ENCODE measurements around the gene ENDOU. TPM values are rescaled to one million over a fixed set of nuclear protein-coding genes. Genes with fewer than 3 reads are reported as not detected.

The ENDOU gene
- 0.17 TPM in 1 of 2 replicates, not detected in the other for total RNA-seq
- polyA plus RNA-seq, result 0.07 and 0.09 TPM in 2 replicates
- polyA plus RNA-seq (2012), result not detected in 2 replicates
- polyA minus RNA-seq (ENCODE audit: low replicate concordance), result not detected in 2 replicates

GRCh38 chr12:47725091-47725772 is at the start of gene ENDOU:
Gene ENDOU, minus strand, starts transcription at chr12:47725490. Its CDS starts 77 bp downstream, at chr12:47725413.
- Histone ChIP-seq H3K27ac (ENCODE audit: insufficient read depth, low read length) (peak within 1 kb of the TSS; percentile 39), H3K4me2 (ENCODE audit: extremely low read depth, insufficient read depth, low read length) (no peak within 1 kb of the TSS), H3K4me1 (ENCODE audit: control insufficient read depth, extremely low read depth, insufficient read depth, low read length) (peaks cover 18% of the 10 kb centered on the region), H3K79me2 (ENCODE audit: control insufficient read depth, insufficient read depth, low read length) (no peaks in the 10 kb centered on the region), H3K9me3 (ENCODE audit: control insufficient read depth, insufficient read depth, low read depth, low read length) (no peaks in the 10 kb centered on the region), H2AFZ (ENCODE audit: low read length) (no peak within 1 kb of the TSS), H3K4me3 (replicated peaks in 1 of 4; ENCODE audit: control extremely low read depth in 1 of 4, insufficient read depth in 1 of 4, low read depth in 3 of 4, low read length in 4 of 4) (no peak within 1 kb of the TSS), H3K36me3 (ENCODE audit: control insufficient read depth, insufficient read depth, low read length) (no peaks in the 10 kb centered on the region), H3K9ac (ENCODE audit: insufficient read depth, low read length) (no peak within 1 kb of the TSS), H3K27me3 (ENCODE audit: control insufficient read depth, insufficient read depth, low read length) (no peaks in the 10 kb centered on the region), H4K20me1 (ENCODE audit: control insufficient read depth, extremely low read depth, insufficient read depth, low read length) (no peaks in the 10 kb centered on the region)
- DNase-seq (ENCODE audit: low read depth in 2 of 2), result no peak
- TF ChIP-seq EZH2 (IDR thresholded peaks at IDR 0.05; ENCODE audit: low read length, missing control alignments), result no peak
- TF ChIP-seq CTCF (conservative IDR thresholded peaks at IDR 0.05 in 1 of 2, IDR thresholded peaks at IDR 0.05 in 1 of 2; ENCODE audit: low read depth in 1 of 2, low read length in 2 of 2), result no peak

GRCh38 chr12:47774663-47775062 is 49.4 kb upstream of the ENDOU start:
- no peak for DNase-seq (ENCODE audit: low read depth in 2 of 2)
- Histone ChIP-seq H3K79me2 (ENCODE audit: control insufficient read depth, insufficient read depth, low read length) (no peaks in the 10 kb centered on the region), H3K36me3 (ENCODE audit: control insufficient read depth, insufficient read depth, low read length) (no peaks in the 10 kb centered on the region)

More at GRCh38 chr12:47774663-47775062, 49.4 kb upstream of the ENDOU start:
- no peak overlapping the region for H3K9ac ChIP-seq (ENCODE audit: insufficient read depth, low read length)
- no peak overlapping the region for H3K27ac ChIP-seq (ENCODE audit: insufficient read depth, low read length)
- H4K20me1 ChIP-seq (ENCODE audit: control insufficient read depth, extremely low read depth, insufficient read depth, low read length), result no peaks in the 10 kb centered on the region
- H3K27me3 ChIP-seq (ENCODE audit: control insufficient read depth, insufficient read depth, low read length), result no peaks in the 10 kb centered on the region
- H3K4me1 ChIP-seq (ENCODE audit: control insufficient read depth, extremely low read depth, insufficient read depth, low read length), result peaks cover 13% of the 10 kb centered on the region
- H3K4me3 ChIP-seq (replicated peaks in 1 of 4; ENCODE audit: control extremely low read depth in 1 of 4, insufficient read depth in 1 of 4, low read depth in 3 of 4, low read length in 4 of 4), result no peak overlapping the region
- no peak overlapping the region for H3K4me2 ChIP-seq (ENCODE audit: extremely low read depth, insufficient read depth, low read length)
- H3K9me3 ChIP-seq (ENCODE audit: control insufficient read depth, insufficient read depth, low read depth, low read length), result no peaks in the 10 kb centered on the region
- H2AFZ ChIP-seq (ENCODE audit: low read length), result no peak overlapping the region
- TF ChIP-seq EZH2 (IDR thresholded peaks at IDR 0.05; ENCODE audit: low read length, missing control alignments) (no peak), CTCF (conservative IDR thresholded peaks at IDR 0.05 in 1 of 2, IDR thresholded peaks at IDR 0.05 in 1 of 2; ENCODE audit: low read depth in 1 of 2, low read length in 2 of 2) (no peak)
